AG10803 (cell line): ENCODE measurements around the gene SOHLH2.

Experiments
- DNase-seq: peaks from one replicate; pipeline ENCODE4 v3.0.0; 2010; ENCODE audit warnings: low read depth
- H3K4me3 ChIP-seq: 2 replicates; pipeline ENCODE4 v1.5.1; 2011; ENCODE audit warnings: mild to moderate bottlenecking, low read length, control low read depth
- CTCF ChIP-seq: conservative IDR thresholded peaks from 2 replicates; pipeline ENCODE4 v1.5.1; 2011; ENCODE audit warnings: mild to moderate bottlenecking, low read length, control low read depth, inconsistent platforms

SOHLH2 gene

DNA sequence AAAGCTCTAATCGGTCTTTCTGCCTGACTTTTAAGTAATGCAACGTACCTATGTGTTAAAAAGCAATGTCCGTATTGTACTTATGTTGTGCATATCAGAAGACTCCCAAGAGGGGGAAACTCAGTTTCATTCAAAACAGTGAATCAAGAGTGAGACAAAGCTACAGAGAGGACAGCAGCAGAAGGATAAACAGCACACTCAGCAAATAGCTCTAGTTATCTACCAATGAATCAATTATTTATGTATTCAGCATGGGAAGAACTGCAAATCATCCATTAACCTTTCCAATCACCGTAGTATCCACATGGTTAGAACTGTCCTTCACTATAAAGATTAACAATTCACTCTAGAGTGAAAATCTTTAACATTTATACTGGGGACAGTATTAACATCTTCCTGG is 36.7 kb upstream of the SOHLH2 start:
- DNase-seq = no peak
- H3K4me3 ChIP-seq = no peak overlapping the region
- no peak for TF ChIP-seq CTCF

DNA sequence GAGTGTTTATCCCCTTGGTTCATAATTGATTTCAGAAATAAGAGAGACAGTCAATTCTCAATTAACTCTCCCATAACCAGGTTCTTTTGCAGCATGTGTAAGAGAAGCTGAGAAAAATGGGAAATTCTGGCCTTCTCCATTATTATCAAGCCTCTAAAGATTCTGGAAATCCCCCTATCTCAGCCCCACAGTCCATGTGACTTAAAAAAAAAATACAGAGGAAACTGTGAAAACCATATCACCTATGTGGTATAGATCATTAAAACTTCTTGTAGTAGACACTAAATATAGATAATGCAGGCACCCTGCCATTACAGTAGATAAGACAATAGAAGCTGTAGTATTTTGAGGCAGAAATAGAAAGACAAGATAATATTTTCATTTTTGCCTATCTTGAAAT is 34.3 kb upstream of the SOHLH2 start:
- no peak overlapping the region for H3K4me3 ChIP-seq
- no peak for TF ChIP-seq CTCF
- no peak for DNase-seq

- no peak for TF ChIP-seq CTCF
- no peak for DNase-seq
- no peak overlapping the region for H3K4me3 ChIP-seq
Measured at GRCh38 chr13:36244990-36245389, 30.6 kb upstream of the SOHLH2 start.

DNA sequence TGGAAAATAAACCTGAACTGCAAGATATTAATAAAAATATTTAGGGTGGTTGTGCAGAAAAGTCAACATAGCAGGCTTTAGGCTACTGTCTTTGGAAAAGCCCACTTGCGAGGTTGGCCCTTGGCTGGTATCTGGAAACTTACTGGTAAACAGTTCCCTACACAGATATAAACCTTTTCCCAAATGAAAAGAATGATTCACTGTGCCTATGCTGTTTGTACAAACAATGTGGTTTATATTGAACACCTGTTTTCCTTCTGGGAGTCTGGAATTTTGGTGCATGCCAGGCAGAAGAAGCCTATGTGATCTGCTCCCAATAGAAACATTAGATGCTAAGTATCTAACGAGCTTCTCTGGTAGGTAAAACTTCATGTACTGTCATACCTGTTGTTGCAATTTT is 29.7 kb upstream of the SOHLH2 start:
- no peak for DNase-seq
- no peak for TF ChIP-seq CTCF
- no peak overlapping the region for H3K4me3 ChIP-seq

GRCh38 chr13:36242761-36243160 is 28.4 kb upstream of the SOHLH2 start:
- TF ChIP-seq CTCF = no peak
- DNase-seq = no peak
- H3K4me3 ChIP-seq = no peak overlapping the region

DNA sequence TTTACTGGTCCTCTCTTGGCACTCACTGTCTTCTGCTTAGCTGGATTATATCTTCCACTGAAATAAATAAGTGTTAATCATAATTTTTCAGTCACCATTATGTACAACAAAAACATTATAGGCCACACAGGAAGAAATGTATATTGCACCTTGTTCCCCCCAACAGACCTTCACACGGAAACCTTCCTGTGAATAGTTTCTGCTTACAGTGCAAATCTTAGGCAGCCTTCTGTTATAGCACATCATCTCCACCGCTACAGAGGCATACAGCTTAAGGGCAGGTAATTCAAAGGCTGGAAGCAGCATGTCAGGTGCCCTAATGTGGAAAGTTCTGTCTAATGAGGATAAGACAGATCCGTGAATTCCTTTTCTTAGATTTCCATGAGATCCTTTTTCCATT is 16.9 kb upstream of the SOHLH2 start:
- no peak for DNase-seq
- no peak overlapping the region for H3K4me3 ChIP-seq

DNA sequence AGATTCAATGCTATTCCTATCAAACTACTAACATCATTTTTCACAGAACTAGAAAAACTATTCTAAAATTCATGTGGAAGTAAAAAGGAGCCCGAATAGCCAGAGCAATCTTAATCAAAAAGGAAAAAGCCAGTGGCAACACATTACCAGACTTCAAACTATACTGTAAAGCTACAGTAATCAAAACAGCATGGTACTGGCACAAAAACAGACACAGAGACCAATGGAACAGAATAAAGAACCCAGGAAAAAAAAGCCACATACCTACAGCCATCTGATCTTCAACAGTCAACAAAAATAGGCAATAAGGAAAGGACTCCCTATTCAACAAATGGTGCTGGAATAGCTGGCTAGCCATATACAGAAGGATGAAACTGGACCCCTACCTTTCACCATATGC is 10.4 kb upstream of the SOHLH2 start:
- TF ChIP-seq CTCF = no peak
- no peak overlapping the region for H3K4me3 ChIP-seq
- DNase-seq = no peak

More for the DNA sequence above, 16.9 kb upstream of the SOHLH2 start:
- TF ChIP-seq CTCF = no peak
